ENCODE results near the gene TSSK2.

The TSSK2 gene

DNA sequence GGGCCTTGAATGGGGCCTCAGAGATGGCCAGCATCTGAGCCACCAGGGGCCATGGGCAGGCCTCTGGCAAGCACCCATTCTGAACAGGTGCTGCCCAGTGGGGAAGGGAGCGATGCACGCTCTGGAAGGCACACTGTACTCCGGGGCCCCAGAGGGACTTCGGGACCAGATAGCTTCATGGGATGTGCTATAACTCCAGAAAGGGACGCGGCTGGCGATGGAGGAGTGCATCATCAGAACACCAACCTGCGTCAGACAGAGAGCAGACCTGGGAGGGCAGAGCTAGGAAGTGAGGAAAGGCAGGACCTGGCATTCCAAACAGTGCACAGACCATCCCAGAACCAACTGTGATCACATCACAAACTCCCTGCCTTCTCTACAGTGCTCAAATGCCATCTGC, 25.7 kb upstream of the TSSK2 start:
- POLR2A ChIA-PET, result no interaction called here
- H3K36me3 ChIP-seq (ENCODE audit: control insufficient read depth in 2 of 2, insufficient read depth in 1 of 2, low read length in 2 of 2), result peaks cover 0 to 10% of the 10 kb centered on the region in 2 experiments; a peak in 2 of 3 replicates
- no peak overlapping the region for H3K27ac ChIP-seq (ENCODE audit: extremely low read depth, low read depth, low read length)
- CTCF ChIA-PET, result interaction anchor here (0.6 to 2.2 kb wide), 2 partner anchors 10 to 13 kb away, joined by 4 to 7 read pairs; no protein-coding TSS in a partner anchor
- TF ChIP-seq BCL11B (tag by site-specific recombination; IDR thresholded peaks at IDR 0.05; ENCODE audit: low read depth), result no peak
- no peak for TF ChIP-seq ZBTB11 (tag by site-specific recombination; conservative IDR thresholded peaks at IDR 0.05; ENCODE audit: low read depth)
- no peak for TF ChIP-seq ZNF114 (tag by site-specific recombination; IDR thresholded peaks at IDR 0.05)
- TF ChIP-seq GLIS2 (tag by site-specific recombination; IDR thresholded peaks at IDR 0.05), result no peak
- no peak for TF ChIP-seq ZNF624 (tag by site-specific recombination; IDR thresholded peaks at IDR 0.05)
- TF ChIP-seq, protein P1, sequence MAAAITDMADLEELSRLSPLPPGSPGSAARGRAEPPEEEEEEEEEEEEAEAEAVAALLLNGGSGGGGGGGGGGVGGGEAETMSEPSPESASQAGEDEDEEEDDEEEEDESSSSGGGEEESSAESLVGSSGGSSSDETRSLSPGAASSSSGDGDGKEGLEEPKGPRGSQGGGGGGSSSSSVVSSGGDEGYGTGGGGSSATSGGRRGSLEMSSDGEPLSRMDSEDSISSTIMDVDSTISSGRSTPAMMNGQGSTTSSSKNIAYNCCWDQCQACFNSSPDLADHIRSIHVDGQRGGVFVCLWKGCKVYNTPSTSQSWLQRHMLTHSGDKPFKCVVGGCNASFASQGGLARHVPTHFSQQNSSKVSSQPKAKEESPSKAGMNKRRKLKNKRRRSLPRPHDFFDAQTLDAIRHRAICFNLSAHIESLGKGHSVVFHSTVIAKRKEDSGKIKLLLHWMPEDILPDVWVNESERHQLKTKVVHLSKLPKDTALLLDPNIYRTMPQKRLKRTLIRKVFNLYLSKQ (tag by site-specific recombination; IDR thresholded peaks at IDR 0.05; ENCODE audit: borderline replicate concordance), result no peak
- TF ChIP-seq ZBTB48 (tag by site-specific recombination; IDR thresholded peaks at IDR 0.05), result no peak
- no peak for TF ChIP-seq ZNF560 (tag by site-specific recombination; IDR thresholded peaks at IDR 0.05; ENCODE audit: borderline replicate concordance)
- TF ChIP-seq ZNF629 (tag by site-specific recombination; IDR thresholded peaks at IDR 0.05), result no peak
- TF ChIP-seq SP3 (tag by site-specific recombination; IDR thresholded peaks at IDR 0.05), result no peak
- no peak for TF ChIP-seq SP2 (tag by site-specific recombination; IDR thresholded peaks at IDR 0.05)
- TF ChIP-seq, protein P2, sequence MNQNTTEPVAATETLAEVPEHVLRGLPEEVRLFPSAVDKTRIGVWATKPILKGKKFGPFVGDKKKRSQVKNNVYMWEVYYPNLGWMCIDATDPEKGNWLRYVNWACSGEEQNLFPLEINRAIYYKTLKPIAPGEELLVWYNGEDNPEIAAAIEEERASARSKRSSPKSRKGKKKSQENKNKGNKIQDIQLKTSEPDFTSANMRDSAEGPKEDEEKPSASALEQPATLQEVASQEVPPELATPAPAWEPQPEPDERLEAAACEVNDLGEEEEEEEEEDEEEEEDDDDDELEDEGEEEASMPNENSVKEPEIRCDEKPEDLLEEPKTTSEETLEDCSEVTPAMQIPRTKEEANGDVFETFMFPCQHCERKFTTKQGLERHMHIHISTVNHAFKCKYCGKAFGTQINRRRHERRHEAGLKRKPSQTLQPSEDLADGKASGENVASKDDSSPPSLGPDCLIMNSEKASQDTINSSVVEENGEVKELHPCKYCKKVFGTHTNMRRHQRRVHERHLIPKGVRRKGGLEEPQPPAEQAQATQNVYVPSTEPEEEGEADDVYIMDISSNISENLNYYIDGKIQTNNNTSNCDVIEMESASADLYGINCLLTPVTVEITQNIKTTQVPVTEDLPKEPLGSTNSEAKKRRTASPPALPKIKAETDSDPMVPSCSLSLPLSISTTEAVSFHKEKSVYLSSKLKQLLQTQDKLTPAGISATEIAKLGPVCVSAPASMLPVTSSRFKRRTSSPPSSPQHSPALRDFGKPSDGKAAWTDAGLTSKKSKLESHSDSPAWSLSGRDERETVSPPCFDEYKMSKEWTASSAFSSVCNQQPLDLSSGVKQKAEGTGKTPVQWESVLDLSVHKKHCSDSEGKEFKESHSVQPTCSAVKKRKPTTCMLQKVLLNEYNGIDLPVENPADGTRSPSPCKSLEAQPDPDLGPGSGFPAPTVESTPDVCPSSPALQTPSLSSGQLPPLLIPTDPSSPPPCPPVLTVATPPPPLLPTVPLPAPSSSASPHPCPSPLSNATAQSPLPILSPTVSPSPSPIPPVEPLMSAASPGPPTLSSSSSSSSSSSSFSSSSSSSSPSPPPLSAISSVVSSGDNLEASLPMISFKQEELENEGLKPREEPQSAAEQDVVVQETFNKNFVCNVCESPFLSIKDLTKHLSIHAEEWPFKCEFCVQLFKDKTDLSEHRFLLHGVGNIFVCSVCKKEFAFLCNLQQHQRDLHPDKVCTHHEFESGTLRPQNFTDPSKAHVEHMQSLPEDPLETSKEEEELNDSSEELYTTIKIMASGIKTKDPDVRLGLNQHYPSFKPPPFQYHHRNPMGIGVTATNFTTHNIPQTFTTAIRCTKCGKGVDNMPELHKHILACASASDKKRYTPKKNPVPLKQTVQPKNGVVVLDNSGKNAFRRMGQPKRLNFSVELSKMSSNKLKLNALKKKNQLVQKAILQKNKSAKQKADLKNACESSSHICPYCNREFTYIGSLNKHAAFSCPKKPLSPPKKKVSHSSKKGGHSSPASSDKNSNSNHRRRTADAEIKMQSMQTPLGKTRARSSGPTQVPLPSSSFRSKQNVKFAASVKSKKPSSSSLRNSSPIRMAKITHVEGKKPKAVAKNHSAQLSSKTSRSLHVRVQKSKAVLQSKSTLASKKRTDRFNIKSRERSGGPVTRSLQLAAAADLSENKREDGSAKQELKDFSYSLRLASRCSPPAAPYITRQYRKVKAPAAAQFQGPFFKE (tag by site-specific recombination; IDR thresholded peaks at IDR 0.05; ENCODE audit: borderline replicate concordance), result no peak
- TF ChIP-seq ZNF501 (tag by site-specific recombination; IDR thresholded peaks at IDR 0.05), result no peak
- no peak for TF ChIP-seq ZSCAN23 (tag by site-specific recombination; IDR thresholded peaks at IDR 0.05)
- TF ChIP-seq, protein P3, sequence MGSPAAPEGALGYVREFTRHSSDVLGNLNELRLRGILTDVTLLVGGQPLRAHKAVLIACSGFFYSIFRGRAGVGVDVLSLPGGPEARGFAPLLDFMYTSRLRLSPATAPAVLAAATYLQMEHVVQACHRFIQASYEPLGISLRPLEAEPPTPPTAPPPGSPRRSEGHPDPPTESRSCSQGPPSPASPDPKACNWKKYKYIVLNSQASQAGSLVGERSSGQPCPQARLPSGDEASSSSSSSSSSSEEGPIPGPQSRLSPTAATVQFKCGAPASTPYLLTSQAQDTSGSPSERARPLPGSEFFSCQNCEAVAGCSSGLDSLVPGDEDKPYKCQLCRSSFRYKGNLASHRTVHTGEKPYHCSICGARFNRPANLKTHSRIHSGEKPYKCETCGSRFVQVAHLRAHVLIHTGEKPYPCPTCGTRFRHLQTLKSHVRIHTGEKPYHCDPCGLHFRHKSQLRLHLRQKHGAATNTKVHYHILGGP (tag by site-specific recombination; IDR thresholded peaks at IDR 0.05), result no peak
- TF ChIP-seq ZIC2 (tag by site-specific recombination; IDR thresholded peaks at IDR 0.05), result no peak
- no peak for TF ChIP-seq KLF8 (tag by site-specific recombination; IDR thresholded peaks at IDR 0.05)
- TF ChIP-seq, protein P4, sequence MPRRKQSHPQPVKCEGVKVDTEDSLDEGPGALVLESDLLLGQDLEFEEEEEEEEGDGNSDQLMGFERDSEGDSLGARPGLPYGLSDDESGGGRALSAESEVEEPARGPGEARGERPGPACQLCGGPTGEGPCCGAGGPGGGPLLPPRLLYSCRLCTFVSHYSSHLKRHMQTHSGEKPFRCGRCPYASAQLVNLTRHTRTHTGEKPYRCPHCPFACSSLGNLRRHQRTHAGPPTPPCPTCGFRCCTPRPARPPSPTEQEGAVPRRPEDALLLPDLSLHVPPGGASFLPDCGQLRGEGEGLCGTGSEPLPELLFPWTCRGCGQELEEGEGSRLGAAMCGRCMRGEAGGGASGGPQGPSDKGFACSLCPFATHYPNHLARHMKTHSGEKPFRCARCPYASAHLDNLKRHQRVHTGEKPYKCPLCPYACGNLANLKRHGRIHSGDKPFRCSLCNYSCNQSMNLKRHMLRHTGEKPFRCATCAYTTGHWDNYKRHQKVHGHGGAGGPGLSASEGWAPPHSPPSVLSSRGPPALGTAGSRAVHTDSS (tag by site-specific recombination; IDR thresholded peaks at IDR 0.05), result no peak
- no peak for TF ChIP-seq RBAK (tag by site-specific recombination; IDR thresholded peaks at IDR 0.05)
- H3K4me3 ChIP-seq (ENCODE audit: low read depth, low read length), result no peak overlapping the region
- peaks cover 13% of the 10 kb centered on the region for H3K4me1 ChIP-seq (ENCODE audit: control insufficient read depth, insufficient read depth, low read length)
- H3K9me3 ChIP-seq (ENCODE audit: control insufficient read depth, insufficient read depth, low read depth, low read length), result no peaks in the 10 kb centered on the region
